DMS53 (cell line): ENCODE measurements around the gene CAMTA1.
"Not testable (repeated sequence)": the region's sequence is repeated elsewhere in the genome, so short reads cannot be mapped to it uniquely, and the experiment has no call there.

ENCODE experiments used
- DNase-seq: peaks from one replicate; lab custom pipeline; 2025; lab: John Stamatoyannopoulos, UW

The CAMTA1 gene

DNA sequence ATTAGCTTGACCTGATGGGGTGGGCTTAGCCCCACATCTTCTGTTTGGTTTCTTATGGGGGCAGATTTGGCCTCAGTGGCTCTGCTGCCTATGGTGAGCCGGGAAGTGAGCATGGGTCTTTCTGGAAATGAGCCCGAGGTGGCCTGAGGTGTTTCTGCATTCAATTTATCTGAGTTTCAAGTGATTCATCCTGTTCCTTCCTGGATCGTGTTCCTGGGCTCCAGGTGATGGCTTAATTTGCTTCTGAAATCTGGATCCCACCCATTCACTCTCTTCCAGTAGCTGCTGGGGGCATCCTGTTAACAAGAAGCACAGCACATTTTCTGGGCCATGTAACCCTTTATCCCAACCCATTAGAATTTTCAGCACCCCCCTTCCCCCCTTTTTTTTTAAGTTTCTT is 324.6 kb downstream of the CAMTA1 start:
- no peak for DNase-seq

DNA sequence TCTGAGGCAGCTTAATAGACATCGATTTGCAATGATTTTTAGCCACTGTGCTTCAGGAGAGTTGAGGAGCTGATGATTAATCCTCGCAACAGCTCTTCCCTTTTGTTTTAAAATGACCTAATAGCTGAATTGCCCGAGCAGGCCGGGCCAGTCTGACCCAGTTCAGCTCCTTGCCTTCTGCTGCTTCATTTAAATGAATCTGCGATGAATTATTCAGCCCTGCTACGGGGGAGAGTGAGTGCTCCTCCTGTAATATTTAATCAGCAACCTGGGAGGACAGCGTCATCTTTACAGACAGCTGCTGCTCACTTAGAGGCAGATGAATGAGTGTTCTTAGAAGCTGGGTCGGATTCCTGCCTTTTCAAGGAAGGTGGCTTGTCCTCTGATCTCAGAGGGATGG is 325.1 kb downstream of the CAMTA1 start:
- DNase-seq, result peak; percentile 23

DNA sequence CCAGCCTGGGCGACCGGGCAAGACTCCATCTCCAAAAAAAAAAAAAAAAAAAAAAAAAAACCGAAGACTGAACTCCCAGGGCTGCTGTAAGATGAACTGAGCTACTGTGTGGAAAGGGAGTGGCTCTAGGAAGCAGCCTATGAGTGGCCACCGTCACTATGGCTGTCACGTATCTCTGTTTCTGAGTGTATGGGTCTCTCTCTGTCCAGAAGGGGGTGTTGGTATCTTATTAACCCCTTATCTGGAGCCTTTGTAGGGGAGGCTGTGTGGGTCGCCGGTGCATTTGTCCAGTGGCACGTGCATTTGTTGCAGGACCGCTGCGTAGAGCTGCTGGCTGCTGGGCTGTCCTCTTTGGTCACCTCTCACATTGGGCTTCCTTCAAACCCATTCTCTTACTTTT is 326.6 kb downstream of the CAMTA1 start:
- no peak for DNase-seq

DNA sequence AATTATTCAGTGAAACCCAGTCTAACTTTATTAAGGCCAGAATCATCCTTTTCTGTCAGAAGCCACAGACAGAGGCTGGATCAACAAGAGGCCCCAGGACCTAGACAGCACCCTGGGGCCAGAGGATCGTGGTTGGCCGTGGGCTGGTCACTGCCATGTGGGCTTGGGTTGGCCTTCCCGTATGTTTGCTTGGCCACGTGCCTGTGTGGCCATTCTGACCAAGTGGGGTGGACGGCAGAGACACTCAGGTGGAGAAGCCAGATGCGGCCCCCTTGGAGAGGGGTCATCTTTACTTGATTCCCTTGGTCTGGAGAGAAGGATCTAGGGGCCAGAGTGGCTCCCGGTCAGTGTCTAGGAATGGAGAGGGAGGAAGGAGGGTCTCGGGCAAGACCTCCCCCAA is 327.9 kb downstream of the CAMTA1 start:
- DNase-seq, result no peak

DNA sequence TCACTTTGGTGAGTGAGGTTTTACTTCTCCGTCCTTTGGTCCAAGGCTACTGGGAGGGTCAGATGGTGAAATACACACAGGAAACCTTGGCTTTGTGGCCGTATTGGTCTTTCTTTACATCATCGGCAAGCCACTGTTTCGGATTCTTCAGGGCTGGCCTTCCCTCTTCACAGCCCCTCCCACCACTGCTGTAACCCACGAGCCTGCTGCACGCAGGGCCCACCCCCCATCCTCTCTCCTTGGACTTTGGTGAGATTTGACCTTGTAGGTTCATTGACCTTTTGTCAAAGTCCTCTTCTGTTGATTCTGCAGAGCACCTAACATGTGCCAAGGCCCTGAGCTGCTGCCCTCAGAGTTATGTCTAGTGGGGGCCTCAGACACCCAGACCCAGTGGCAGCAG is 328.6 kb downstream of the CAMTA1 start:
- DNase-seq, result no peak

DNA sequence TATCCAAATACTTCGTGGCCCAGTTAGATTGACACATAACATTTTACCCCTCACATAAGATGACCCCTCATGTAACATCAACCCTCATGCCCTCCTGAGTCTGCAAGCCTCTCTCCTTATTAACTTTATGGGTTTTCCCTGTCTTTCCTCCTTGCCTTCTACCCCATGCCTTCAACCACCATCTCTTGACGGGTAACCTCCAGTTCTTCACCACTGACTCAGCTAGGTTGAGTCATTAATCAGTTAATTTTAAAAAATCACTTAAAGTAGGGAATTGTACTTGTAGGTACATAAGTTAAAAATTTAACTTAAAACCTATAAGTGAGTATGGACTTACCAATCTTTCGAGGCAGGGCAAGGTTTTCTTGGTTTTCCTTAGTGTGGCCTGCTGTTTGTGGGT is 330.7 kb downstream of the CAMTA1 start:
- DNase-seq, result no peak

DNA sequence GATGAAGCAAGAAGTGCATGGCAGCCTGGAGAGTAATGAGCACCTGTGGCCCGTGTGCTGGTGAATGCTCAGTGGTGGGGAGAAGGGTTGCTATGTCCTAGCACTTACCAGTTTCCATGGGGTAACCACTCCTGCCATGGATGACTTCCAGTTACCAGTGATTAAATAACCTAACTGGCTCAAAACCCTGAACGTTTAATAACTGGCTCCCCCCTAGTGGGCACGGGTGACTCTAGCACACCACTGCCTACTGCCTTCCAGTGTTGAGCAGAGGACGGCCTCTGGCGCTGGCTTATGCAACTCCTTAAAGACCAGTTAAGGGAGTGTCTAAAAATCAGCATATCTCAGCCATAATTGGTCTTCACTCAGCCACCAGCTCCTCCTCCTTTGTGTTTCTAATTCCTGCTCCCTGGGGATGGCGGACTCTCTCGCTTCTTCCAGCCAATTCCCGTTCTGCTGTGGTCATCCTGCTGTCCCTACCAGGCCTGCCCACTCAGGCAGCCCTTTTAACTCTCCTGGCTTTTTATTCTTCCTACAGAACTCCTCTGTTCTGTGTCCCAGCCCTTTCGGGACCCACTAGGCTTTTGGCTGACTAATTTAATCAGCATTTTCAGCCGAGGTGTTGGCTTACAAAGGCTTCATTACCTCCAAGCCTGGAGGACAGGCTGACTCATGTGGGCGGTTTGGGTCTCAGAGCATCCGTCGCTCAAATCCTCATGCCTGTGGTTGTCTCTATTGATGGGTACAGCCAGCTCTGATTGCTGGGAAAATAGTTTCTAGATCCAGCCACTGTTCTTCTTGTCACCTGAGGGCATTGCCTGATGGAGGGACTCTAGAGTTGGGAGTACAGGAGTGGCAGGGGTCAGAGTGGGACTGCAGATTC is 332.4 kb downstream of the CAMTA1 start:
- DNase-seq, result peak; percentile 20

DNA sequence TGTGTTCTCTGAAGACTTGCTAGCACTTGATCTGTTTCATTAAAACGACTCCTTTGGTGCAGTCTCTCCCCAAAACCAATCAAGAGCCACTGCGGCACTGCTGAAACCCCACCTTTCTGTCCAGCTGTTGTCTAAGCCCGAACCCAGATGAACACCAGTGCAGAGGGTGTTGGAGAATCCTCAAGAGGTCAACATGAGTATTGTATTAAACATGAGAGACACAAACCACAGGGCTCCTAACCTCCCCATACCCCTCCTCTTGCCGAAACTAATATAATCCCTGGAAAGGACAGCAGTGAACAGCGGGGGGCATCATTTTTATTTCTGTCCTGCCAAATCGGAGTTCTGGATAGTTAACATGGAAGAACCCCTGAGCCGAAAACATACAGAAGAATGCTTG is 333.9 kb downstream of the CAMTA1 start:
- DNase-seq, result no peak

DNA sequence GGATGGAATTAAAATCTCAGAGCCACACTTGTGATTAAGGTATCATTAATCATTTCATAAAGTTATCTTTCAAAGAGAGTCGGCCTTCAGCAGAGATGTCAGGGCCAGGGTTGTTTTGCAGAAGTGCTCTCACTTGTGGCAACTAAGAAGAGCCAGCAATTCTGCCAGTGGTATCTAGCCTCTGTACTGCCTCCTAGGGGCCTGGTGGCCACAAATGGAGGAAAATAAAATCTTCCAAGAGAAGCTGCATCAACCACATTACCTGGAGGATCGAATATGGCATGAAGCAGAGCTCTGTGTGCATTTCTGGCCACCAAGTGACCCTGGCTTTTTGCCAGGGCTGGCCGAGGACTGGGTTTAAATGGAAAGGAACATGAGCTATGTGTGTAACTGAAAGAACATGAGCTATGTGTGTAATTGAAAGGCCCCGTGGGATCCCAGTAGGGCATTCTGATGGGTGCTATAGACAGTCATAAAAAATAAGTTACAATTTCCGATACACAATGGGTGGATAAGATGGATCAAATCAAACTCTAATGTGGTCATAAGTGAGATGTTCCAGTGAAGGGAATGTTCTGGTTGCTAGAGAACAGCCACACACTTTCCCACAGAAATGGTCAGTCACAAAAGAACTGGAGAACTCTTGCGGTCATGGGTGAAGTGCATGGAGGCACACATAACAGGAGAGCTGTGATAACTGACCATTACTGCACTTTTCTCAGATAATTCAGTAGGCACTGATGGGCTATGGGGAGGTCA is 335.8 kb downstream of the CAMTA1 start:
- peak; percentile 10 for DNase-seq

DNA sequence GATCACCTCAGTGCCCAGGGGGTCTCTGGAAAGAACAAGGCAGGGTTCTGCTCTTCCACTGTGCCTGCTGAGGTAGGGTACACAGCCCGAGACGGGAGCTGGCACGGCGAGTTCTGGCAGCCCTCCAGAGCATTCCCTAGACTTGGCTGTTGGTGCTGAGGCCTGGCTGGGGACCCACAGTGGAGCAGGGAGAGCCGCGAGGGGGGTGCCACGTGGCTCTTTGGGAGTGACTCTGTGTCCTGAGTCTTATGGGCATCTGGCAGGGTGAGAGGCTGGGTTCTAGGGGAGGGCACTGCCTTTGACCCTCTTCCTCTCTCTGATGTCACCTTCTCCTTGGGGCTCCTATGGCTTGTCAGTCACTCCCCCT is 336.4 kb downstream of the CAMTA1 start:
- DNase-seq, result no peak

DNA sequence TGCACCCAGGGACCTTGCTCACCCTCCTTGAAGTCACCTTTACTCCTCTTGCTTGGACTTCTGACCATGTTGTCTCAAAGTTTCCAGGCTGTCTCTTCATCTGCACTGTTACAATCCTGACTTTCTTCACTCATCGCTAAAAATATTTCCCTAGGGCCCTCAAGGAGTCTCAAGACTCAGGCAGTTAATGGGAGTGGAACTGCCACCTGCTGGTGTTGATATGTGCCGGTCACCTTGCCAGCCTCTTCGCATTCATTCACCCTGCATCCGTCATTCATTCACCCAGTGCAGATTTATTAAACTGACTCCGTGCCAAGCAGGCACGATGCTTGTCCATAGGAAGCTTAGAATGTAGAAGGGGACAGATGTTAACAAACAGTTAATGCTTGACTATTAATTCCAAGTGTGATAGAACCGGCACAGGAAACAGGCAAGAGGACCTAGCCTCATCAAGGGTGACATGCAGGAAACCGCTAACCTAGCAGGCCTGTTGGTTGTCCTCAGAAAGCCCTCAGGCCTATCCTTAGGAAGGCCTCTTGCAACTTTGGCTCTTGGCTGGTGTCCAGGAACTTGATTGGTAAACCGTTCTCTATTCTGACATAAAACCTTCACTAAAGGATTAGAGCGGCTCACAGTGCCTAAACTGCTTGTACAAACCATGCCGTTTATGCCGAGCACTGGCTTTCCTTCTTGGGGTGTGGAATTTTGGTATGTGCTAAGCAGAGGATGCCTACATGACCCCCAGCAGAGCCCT is 342.2 kb downstream of the CAMTA1 start:
- DNase-seq, result no peak

DNA sequence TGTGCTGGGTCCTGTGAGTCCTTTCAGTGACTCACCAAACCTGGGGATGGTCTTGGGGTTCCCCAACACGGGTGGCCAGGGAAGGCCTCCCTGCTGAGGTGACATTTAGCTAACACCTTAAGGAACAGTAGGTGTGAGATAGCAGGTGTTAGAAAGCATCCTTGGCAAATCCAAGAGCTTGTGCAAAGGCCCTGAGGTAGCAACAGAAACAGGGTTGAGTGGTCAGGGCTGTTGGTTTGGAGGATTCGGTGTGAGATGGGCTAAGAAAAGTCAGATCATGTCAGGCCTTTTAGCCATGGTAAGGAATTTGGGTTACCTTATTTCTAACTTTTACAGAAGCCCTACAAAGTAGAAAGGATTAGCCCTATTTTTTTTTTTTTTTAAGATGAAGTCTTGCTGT is 343.0 kb downstream of the CAMTA1 start:
- no peak for DNase-seq

DNA sequence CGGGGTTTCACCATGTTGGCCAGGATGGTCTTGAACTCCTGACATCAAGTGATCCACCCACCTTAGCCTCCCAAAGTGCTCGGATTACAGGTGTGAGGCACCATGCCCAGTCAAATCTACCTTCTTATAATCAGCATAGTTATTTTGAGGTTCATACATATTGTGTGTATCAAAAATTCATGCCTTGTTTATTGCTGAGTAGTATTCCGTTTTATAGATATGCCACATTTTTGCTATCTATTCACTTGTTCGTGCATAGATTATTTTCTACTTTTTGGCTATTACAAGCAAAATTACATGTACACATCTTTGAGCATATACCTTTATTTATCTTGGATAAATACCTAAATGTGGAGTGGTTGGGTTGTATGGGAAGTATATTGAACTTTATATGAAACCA is 344.9 kb downstream of the CAMTA1 start:
- no peak for DNase-seq

DNA sequence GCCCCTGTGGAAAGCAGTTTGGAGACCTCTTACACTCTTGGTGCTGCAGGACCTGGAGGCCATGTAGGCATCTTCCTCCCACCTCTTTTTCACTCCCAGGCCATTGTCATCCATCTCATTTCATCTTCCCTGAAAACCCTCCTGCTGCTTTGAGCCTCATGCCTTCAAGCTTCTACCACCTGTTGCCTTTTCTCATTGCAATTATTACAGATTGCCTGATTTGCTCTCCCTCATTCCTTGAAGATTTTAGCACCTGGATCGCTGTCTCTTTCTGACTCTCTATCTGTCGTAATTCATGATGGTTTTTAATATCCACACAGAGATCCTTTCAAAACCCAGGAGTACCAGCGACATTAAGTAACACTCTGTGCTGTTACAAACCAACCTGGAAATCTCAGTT is 350.2 kb downstream of the CAMTA1 start:
- DNase-seq, result no peak

DNA sequence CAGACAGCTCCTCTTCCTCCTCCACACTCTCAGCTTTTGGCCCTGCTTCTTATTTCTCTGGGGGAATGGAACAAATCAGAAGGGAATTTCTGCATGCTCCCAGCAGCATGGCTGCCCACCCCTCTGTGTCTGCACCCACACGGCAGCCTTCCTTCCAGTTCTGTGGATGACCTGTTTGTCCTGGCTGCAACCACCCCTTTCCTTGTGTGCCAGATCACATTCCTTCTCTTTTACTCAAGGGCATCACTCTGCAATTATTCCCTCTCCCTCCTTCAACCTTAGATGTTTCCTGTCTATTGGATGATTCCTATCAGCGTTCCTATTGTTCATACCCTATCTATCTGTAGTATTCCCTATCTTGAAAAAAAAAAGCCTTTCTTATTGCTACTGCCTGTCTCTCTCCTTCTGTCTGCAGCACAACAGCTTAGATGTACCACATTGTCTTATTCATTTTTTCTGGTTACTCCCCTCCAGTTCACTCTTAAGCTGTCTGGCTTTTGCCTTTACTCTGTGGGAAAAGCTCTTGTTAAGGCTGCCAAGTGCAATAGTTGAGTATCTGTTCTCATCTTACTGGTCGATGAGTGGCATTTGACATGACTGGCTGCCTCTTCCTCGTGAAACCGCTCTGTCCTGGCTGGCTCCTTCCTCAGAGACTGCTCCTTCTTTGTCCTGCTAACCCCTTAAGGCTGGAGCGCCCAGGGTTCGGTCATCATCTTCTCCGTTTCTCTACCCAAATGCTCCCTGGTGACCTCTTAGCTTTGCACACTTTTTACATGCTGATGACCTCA is 351.1 kb downstream of the CAMTA1 start:
- DNase-seq, result no peak

DNA sequence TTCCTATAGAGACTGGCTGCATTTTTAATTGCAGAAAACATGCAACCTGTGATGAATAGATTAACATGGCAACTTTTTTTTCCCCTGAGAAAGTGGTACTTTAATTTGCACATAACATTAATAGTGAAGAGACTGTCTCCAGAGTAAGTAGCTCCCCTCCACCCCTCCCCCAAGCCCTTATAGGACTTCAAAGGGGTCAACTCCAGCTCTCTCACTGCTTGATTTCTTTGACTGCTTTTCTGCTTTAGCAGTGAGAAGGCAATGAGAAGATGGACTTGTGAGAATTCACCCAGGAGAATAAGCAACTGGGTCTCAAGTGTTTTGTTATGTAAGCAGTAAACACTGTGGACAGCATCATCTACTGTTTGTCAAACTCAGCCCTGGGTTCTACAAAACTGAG is 355.0 kb downstream of the CAMTA1 start:
- no peak for DNase-seq

DNA sequence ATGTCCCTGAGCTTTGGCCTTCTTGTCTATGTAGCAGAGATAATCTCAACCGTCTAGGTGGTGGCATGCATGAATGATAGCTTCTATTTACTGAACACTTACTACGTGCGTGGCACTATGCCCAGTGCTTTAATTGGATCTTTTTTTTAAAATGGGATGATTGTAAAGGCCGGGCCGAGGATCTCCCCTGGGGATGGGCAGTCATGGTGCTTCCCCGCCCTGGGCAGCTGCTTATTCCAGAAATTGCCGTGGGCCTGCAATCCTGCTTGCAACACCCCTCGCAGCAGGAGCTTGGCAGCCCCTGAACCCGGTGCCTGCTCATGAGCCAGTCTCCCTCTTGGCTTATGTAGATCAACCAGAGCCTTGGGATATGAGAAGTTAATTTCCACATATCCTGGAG is 360.7 kb downstream of the CAMTA1 start:
- DNase-seq, result no peak

DNA sequence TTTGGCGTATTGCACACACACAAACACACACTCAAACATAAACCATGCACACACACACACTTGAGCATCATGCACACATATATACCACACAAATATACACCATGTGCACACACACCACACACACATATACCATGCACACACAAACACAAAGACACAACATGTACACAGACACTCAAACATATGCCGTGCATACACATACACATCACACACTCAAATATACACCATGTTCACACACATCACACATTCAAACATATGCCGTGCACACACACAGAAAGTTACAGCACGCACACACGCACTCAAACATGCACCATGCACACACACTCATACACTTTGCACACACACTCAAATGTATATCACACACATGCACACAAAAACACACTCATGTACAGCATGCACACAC is 361.5 kb downstream of the CAMTA1 start:
- no peak for DNase-seq

DNA sequence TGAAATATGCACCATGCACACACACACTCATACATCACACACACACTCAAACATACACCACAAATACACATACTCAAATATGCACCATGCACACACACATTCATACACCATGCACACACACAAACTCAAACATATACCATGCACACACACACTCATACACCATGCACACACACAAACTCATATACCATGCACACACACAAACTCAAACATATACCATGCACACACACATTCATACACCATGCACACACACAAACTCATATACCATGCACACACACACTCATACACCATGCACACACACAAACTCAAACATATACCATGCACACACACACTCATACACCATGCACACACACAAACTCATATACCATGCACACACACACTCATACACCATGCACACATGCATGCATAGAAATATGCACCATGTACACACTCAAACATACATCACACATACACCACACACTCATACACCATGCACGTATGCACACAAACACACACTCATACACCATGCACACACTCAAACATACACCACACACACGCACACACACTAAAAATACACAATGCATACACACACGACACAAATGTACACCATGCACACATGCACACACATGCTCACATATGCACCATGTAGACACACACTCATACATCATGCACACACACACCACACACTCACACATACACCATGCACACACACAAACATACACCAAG is 362.5 kb downstream of the CAMTA1 start:
- DNase-seq, result not testable (repeated sequence)

DNA sequence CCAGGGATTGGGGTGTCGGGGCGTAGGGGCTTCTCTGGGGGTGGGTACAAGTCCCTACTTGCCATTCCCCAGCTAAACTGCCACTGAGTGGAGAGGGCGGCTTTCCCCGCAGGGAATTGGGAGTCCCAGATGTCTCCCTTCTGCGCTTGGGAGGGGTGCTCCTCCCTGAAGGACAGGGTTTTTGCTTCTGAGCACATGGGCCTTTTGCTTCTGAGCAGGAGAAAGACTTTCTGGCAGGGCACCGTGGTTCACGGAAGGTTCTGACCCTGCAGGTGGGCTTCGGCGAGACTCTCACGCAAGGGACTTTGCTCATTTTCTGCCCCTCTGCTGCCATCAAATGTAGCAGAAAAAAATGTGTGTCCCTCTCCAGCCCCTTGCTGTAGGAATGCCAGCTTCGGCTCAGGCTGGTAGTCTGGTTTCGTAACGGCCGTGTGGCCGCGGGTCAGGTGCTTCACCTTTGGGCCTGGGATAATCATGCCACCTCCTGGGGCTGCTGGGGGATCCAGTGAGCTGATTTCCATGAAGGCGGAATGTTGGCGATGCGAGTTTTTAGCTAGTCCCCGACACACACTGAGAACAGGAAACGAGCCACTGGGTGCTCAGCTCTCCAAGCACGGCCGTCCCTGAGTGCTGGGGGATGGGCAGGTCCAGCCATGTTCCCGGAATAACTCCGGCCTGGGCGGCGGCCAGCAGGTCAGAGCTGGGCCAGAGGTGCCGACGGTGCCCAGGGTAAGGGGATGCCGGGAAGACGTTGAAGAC is 364.0 kb downstream of the CAMTA1 start:
- peak; percentile 73 for DNase-seq
